Activated CD4-positive, alpha-beta T cell treated with anti-CD3 and anti-CD28 coated beads, Interleukin-2, amount 10 ng/mL, durations not matched to agents 24 days and 14 days (primary cell): ENCODE data around the gene SLC35F1. TPM values are rescaled to one million over a fixed set of nuclear protein-coding genes. Genes with fewer than 3 reads are reported as not detected.

Source experiments
- DNase-seq: peaks from one replicate; pipeline ENCODE4 v3.0.0; 2022
- H3K27ac Mint-ChIP-seq: one replicate; pipeline ENCODE4 v1.8.0; 2022; ENCODE audit warnings: mild to moderate bottlenecking, mixed read lengths
- H3K27me3 Mint-ChIP-seq: one replicate; pipeline ENCODE4 v1.8.0; 2022; ENCODE audit warnings: mixed read lengths
- H3K36me3 Mint-ChIP-seq: one replicate; pipeline ENCODE4 v1.8.0; 2022; ENCODE audit warnings: low read depth, mild to moderate bottlenecking, mixed read lengths
- H3K4me1 Mint-ChIP-seq: one replicate; pipeline ENCODE4 v1.8.0; 2021; ENCODE audit warnings: mixed read lengths
- H3K4me3 Mint-ChIP-seq: one replicate; pipeline ENCODE4 v1.8.0; 2022; ENCODE audit warnings: mild to moderate bottlenecking, moderate library complexity, mixed read lengths
- H3K9me3 Mint-ChIP-seq: one replicate; pipeline ENCODE4 v1.8.0; 2021; ENCODE audit warnings: mixed read lengths
- intact Hi-C: fragments of 100-400 bp; cut with micrococcal nuclease; formaldehyde crosslinking; loops from one replicate; pipeline ENCODE4 v1.15.1; 2023
- total RNA-seq: library from RNA; stranded (reverse); gene quantifications from 2 replicates; pipeline ENCODE4 v1.2.3, GENCODE V29; 2022

SLC35F1 gene
- total RNA-seq, 1 donor from 2014 or later = 0.05 TPM

DNA sequence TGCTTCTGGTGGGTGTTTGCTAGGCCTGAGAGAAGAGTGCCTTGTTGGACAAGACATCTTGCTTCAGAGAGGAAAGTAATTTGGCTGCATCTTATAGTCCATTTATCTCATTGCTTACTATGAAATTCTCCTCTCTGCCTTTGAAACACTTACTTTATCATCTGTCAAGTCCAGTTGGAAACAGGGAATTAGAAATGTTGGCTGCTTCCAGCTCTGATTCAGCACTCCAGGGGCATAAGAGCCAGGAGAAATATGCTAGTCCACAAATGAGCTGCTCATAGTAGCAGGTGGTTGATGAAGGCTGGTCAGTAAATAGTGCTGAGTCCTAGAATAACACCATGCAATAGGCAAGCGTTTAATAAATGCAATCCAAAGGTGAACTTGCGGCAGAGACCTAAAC lies 227.1 kb downstream of the SLC35F1 start:
- H3K27me3 Mint-ChIP-seq = peaks cover 1% of the 10 kb centered on the region
- no peak overlapping the region for H3K27ac Mint-ChIP-seq
- no peaks in the 10 kb centered on the region for H3K36me3 Mint-ChIP-seq
- H3K9me3 Mint-ChIP-seq = no peaks in the 10 kb centered on the region
- no peak overlapping the region for H3K4me3 Mint-ChIP-seq
- intact Hi-C loops = no loop called here
- no peaks in the 10 kb centered on the region for H3K4me1 Mint-ChIP-seq
- DNase-seq = no peak

DNA sequence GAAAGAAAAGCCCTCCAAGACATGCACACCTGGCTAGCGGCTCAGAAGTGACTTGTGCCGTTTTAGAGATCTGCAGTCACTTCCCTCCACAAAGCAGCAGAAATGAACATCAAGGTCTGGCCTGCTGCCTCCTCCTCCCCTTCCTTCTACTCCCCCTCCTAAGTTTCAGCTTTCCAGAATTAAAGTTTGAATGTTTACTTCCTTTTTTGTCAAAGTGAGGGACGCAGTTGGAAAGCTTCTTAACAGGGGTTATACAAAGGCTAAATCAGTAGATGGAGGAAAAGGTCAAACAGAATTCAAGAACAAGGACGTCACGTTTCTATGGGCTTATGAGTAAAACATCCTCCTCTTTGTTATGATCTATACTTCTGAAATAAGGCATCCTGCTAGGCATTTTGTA lies 227.7 kb downstream of the SLC35F1 start:
- DNase-seq = no peak
- no peak overlapping the region for H3K27ac Mint-ChIP-seq
- peaks cover 1% of the 10 kb centered on the region for H3K27me3 Mint-ChIP-seq
- H3K9me3 Mint-ChIP-seq = no peaks in the 10 kb centered on the region
- no peaks in the 10 kb centered on the region for H3K4me1 Mint-ChIP-seq
- intact Hi-C loops = no loop called here
- no peak overlapping the region for H3K4me3 Mint-ChIP-seq
- no peaks in the 10 kb centered on the region for H3K36me3 Mint-ChIP-seq

DNA sequence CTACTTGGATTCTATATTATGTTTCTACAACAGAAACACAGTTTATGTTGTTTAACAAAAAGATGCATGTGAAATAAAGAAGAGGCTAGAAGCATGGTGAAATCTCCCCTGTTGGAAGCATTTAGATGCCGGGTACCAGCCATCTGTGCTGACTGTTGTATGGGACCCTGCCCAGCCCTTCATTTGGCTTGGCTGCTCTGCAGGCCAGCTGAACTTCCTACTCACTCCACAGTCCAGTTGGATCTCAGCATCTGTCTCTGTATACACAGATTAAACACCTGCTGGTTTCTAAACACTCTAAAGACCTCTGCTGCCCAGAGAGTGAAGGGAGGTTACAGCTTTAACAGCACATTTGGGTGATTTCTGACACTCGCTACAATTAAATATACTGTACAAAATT lies 228.3 kb downstream of the SLC35F1 start:
- no peaks in the 10 kb centered on the region for H3K4me1 Mint-ChIP-seq
- H3K36me3 Mint-ChIP-seq = no peaks in the 10 kb centered on the region
- H3K9me3 Mint-ChIP-seq = no peaks in the 10 kb centered on the region
- no peak for DNase-seq
- H3K27me3 Mint-ChIP-seq = peaks cover 1% of the 10 kb centered on the region
- intact Hi-C loops = no loop called here
- no peak overlapping the region for H3K27ac Mint-ChIP-seq
- no peak overlapping the region for H3K4me3 Mint-ChIP-seq

DNA sequence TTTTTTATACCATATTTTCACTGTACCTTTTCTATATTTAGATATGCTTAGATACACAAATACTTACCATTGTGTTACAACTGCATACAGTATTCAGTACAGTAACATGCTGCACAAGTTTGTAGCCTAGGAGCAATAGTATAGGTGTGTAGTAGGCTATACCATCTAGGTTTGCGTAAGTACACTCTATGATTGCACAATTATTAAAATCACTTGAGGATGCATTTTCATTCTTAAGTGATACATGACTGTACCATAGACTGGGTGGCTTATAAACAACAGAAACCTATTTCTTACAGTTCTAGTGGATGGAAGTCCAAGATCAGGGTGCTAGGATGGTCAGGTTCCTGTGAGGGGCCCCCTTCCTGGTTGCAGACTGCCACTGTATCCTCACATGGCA lies 234.1 kb downstream of the SLC35F1 start:
- intact Hi-C loops = no loop called here
- Mint-ChIP-seq H3K9me3 (no peaks in the 10 kb centered on the region), H3K4me3 (no peak overlapping the region), H3K4me1 (no peaks in the 10 kb centered on the region), H3K36me3 (no peaks in the 10 kb centered on the region), H3K27me3 (peaks cover 3% of the 10 kb centered on the region), H3K27ac (no peak overlapping the region)
- DNase-seq = no peak

DNA sequence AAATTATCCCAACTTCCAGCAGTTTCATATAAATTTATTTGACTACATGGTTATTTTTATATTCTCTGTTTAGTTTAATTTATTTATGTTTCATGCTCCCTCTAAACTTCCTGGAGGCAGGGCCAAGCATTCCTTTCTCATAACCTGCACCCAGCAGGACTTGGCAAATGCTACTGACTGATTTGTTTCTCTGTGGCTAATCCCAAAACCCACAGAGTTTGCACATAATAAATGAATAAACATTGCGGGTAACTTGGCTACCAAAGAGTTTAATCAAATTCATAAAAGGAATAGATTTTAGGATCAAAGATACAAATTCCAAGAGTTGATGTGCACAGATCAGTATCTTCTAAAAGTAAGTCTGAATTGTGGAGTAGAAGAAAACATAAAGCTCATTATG lies 239.5 kb downstream of the SLC35F1 start:
- no peaks in the 10 kb centered on the region for H3K4me1 Mint-ChIP-seq
- H3K4me3 Mint-ChIP-seq = no peak overlapping the region
- H3K9me3 Mint-ChIP-seq = no peaks in the 10 kb centered on the region
- H3K36me3 Mint-ChIP-seq = no peaks in the 10 kb centered on the region
- peaks cover 7% of the 10 kb centered on the region for H3K27me3 Mint-ChIP-seq
- no peak overlapping the region for H3K27ac Mint-ChIP-seq
- no peak for DNase-seq
- intact Hi-C loops = no loop called here

DNA sequence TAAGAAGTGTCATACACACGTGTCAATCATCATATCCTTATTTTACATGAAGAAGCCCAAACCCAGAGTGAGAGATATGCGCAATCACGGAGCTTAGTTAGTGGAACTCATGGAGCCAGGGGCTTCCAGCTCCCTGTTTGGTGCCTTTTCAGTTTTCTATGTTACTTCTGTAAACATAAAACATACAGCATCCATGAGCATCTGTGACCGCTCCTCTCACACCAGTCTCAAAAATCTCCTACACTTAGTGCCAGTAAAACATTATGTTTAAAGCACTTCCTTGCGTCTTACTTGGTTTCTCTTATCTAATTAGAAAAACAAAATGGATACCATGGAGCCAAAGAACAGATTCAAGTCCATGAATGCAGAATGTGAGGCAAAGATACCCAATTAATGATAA lies 240.4 kb downstream of the SLC35F1 start:
- no peak overlapping the region for H3K27ac Mint-ChIP-seq
- no peak overlapping the region for H3K4me3 Mint-ChIP-seq
- intact Hi-C loops = no loop called here
- no peak for DNase-seq
- peaks cover 7% of the 10 kb centered on the region for H3K27me3 Mint-ChIP-seq
- H3K4me1 Mint-ChIP-seq = no peaks in the 10 kb centered on the region
- no peaks in the 10 kb centered on the region for H3K36me3 Mint-ChIP-seq
- H3K9me3 Mint-ChIP-seq = no peaks in the 10 kb centered on the region

DNA sequence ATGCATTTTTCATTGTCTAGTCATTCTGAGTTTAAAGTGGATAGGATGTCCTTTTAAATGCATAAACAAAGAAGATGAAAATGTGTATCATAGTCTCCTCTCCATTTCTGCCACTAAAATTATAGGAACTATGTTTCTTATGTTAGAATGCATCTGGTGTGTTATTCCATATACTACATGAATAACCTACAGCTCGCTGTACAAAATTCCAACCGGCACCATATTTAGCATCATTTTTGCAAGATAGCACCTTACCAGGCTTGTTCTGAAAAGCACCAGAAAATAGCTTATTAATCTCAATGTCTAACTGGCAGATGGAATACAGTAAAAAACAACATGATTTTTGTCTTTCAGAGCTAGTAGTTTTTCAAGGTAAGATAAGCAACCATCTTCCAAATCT lies 241.5 kb downstream of the SLC35F1 start:
- Mint-ChIP-seq H3K4me1 (no peaks in the 10 kb centered on the region), H3K4me3 (no peak overlapping the region), H3K27ac (no peak overlapping the region), H3K27me3 (peaks cover 7% of the 10 kb centered on the region), H3K9me3 (no peaks in the 10 kb centered on the region), H3K36me3 (no peaks in the 10 kb centered on the region)
- intact Hi-C loops = no loop called here
- no peak for DNase-seq

DNA sequence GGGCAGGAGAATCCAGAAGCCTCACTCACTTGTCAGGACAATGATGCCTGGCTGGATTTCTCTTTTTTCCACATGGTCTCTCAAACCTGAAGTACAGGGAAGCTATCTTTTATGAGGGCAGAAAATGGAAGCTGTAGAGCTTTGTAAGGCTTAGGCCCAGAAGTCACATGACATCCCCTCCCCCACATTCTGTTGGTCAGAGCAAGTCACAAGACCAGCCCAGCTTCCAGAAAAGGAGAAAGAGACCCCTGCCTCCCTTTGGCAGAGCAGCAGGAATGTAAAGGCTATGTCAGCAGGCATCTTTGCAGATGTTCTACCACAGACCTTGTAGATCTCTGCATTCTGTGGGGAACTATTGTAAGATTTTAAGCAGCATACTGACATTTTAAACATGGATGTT lies 245.5 kb downstream of the SLC35F1 start:
- Mint-ChIP-seq H3K27ac (no peak overlapping the region), H3K27me3 (peaks cover 3% of the 10 kb centered on the region), H3K9me3 (no peaks in the 10 kb centered on the region), H3K4me3 (no peak overlapping the region), H3K4me1 (no peaks in the 10 kb centered on the region), H3K36me3 (no peaks in the 10 kb centered on the region)
- intact Hi-C loops = no loop called here
- DNase-seq = no peak

DNA sequence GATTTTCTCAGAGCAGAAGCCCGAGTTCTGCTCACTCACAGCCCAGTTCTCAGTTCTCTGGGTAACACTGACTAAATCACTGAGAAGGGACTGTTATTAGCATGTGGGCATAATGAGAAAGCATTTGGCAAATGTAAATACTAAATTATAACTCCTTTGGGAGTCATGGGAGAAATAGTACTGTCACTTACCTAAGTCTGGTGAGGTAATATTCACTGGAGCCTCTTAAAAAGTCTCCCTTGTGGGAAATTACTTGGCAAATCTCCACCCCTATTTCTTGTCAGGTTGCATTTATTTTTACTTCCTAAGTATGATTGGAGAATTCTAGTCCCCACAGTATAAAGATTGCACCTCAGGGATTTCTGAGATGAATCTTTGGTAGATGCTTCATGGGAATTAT lies 254.3 kb downstream of the SLC35F1 start:
- H3K4me3 Mint-ChIP-seq = no peak overlapping the region
- H3K36me3 Mint-ChIP-seq = no peaks in the 10 kb centered on the region
- peaks cover 8% of the 10 kb centered on the region for H3K27me3 Mint-ChIP-seq
- no peaks in the 10 kb centered on the region for H3K9me3 Mint-ChIP-seq
- no peak for DNase-seq
- no peaks in the 10 kb centered on the region for H3K4me1 Mint-ChIP-seq
- no peak overlapping the region for H3K27ac Mint-ChIP-seq
- intact Hi-C loops = no loop called here

DNA sequence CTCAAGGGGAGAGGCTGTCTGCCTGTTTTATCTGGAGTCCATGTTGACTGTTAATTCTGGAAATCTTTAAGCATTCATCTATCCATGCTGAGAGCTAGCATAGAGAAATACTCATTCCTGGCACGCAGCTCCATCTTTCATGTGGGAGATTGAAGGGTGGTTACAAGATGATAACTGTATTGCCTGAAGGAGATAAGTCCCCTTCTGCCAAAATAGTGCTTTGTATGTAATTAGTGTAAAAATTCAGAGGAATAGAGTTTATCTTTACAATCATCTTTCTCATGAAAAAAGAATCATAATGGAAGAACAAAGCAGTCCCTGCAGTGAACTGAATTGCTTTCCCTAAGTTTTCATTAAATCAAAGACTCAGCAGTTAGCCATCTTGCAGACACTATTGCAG lies 256.5 kb downstream of the SLC35F1 start:
- no peaks in the 10 kb centered on the region for H3K9me3 Mint-ChIP-seq
- intact Hi-C loops = no loop called here
- H3K27ac Mint-ChIP-seq = no peak overlapping the region

DNA sequence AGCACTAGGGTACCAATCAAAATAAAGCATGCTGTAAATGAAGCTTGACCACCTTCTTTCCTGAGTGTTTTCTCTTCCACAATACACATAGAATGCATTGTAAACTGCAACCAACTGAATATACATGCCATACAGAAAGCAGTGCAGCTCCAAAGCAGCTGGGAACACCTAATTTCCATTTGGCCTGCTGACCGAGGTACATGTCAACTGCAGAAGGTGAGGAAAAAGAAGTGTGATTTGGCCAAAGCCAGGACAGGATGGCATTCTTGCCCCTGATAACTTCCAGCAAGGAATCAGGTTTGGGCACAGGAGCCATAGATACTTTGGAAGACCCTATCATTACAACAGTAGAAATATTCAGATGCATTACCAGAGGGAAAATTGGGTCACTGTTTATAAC lies 258.4 kb downstream of the SLC35F1 start:
- no peak overlapping the region for H3K27ac Mint-ChIP-seq
- peaks cover 10% of the 10 kb centered on the region for H3K27me3 Mint-ChIP-seq
- no peak overlapping the region for H3K4me3 Mint-ChIP-seq
- no peaks in the 10 kb centered on the region for H3K4me1 Mint-ChIP-seq
- H3K9me3 Mint-ChIP-seq = no peaks in the 10 kb centered on the region
- no peak for DNase-seq
- intact Hi-C loops = no loop called here
- H3K36me3 Mint-ChIP-seq = no peaks in the 10 kb centered on the region

More for the DNA sequence above, 256.5 kb downstream of the SLC35F1 start:
- Mint-ChIP-seq H3K36me3 (no peaks in the 10 kb centered on the region), H3K4me1 (no peaks in the 10 kb centered on the region), H3K27me3 (peaks cover 8% of the 10 kb centered on the region), H3K4me3 (no peak overlapping the region)
- no peak for DNase-seq

DNA sequence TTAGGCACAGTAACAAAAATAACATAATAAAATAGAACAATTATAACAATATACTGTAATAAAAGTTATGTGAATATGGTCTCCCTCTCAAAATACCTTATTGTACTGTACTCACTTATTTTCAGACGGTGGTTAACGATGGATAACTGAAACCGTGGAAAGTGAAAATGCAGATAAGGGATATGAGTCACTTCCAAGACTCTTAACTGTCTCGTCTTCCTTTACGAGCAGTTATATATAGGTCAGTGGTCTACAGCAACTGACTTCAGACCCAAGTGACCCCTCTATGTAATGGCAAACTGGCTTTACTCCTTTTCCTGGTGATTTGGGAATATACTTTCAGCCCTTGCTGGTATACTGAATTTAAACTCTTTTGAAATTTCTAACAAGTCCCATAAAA lies 261.4 kb downstream of the SLC35F1 start:
- DNase-seq = no peak
- H3K27ac Mint-ChIP-seq = no peak overlapping the region
- intact Hi-C loops = no loop called here
- H3K4me1 Mint-ChIP-seq = no peaks in the 10 kb centered on the region
- H3K9me3 Mint-ChIP-seq = no peaks in the 10 kb centered on the region
- H3K27me3 Mint-ChIP-seq = peaks cover 6% of the 10 kb centered on the region
- no peaks in the 10 kb centered on the region for H3K36me3 Mint-ChIP-seq
- H3K4me3 Mint-ChIP-seq = no peak overlapping the region

DNA sequence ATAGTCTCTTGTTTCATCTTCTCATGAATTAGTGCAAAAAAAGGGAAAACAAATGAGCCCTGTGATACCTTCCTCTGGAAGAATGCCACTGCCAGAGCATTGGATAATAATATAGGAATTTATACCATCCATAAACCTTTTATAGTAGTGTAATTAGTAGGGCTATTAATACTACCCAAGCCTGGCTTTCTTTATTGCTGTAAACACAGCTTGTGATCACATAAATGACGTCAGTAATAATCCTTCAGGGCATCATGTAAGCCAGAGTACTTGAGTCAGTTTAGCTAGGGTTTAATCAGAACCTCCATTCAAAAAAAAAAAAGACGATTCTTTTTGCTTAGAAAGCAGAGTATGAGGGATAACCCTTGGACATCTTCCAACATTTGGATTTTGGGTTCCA lies 264.8 kb downstream of the SLC35F1 start:
- Mint-ChIP-seq H3K4me3 (no peak overlapping the region), H3K4me1 (no peaks in the 10 kb centered on the region), H3K9me3 (peaks cover 7% of the 10 kb centered on the region), H3K27me3 (peaks cover 9% of the 10 kb centered on the region), H3K36me3 (no peaks in the 10 kb centered on the region), H3K27ac (no peak overlapping the region)
- intact Hi-C loops = no loop called here
- DNase-seq = no peak

DNA sequence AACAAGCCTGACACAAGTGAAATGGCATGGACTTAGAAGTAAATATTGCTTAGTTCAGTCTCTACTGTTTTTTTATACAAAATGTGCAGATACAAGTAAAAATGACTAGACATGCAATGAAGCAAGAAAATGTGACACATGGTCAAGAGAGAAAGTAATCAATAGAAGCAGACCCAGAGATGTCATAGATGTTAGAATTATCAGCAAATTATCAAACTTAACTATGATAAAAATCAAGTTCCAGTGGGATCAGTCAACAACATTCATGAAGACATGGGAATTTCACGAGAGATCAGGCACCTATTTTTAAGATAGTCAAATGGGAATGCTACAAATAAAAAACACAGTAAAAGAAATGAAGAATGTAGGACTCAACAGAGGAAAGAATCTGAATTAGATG lies 267.0 kb downstream of the SLC35F1 start:
- no peak overlapping the region for H3K4me3 Mint-ChIP-seq
- no peaks in the 10 kb centered on the region for H3K36me3 Mint-ChIP-seq
- no peaks in the 10 kb centered on the region for H3K4me1 Mint-ChIP-seq
- peaks cover 7% of the 10 kb centered on the region for H3K9me3 Mint-ChIP-seq
- DNase-seq = no peak
- peaks cover 9% of the 10 kb centered on the region for H3K27me3 Mint-ChIP-seq
- H3K27ac Mint-ChIP-seq = no peak overlapping the region
- intact Hi-C loops = no loop called here

DNA sequence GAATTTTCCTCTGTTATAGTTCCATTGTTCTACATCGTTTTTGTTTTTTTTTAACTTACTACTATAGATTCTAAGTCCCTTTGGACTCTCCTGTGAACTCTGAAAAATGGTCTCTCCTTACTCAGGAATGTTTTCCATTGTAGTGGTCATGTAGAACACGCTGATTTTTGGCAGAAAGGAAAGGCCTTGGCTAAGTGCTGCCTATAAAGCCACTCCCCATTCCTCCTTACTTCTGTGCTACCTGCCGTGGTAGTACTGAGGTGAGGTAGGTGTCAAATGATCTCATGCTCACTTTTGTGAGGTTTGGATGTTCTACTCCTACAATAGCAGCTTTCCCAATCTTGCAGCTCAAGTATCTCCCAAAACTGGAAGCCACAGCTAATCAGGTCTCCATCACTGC lies 270.7 kb downstream of the SLC35F1 start:
- intact Hi-C loops = no loop called here
- no peak for DNase-seq
- H3K27me3 Mint-ChIP-seq = peaks cover 14% of the 10 kb centered on the region
- H3K9me3 Mint-ChIP-seq = peaks cover 7% of the 10 kb centered on the region
- H3K4me1 Mint-ChIP-seq = no peaks in the 10 kb centered on the region
- no peaks in the 10 kb centered on the region for H3K36me3 Mint-ChIP-seq
- H3K27ac Mint-ChIP-seq = no peak overlapping the region
- H3K4me3 Mint-ChIP-seq = no peak overlapping the region
